Mesodermal cell (in vitro differentiated cells): ENCODE results near the gene FOXF2.

ENCODE experiments used
- H3K27ac ChIP-seq: 2 replicates; pipeline ENCODE4 v1.7.0; 2013; ENCODE audit warnings: mild to moderate bottlenecking, low read depth, low read length, moderate library complexity; ENCODE audit not compliant: severe bottlenecking
- H3K36me3 ChIP-seq: 2 replicates; pipeline ENCODE4 v1.7.1; 2013; ENCODE audit warnings: mild to moderate bottlenecking, low read length, moderate library complexity; ENCODE audit not compliant: control insufficient read depth, insufficient read depth
- H3K4me1 ChIP-seq: one replicate; pipeline ENCODE4 v1.7.1; 2013; ENCODE audit warnings: mild to moderate bottlenecking, low read length; ENCODE audit not compliant: insufficient read depth, control insufficient read depth, poor library complexity, severe bottlenecking
- H3K4me3 ChIP-seq: 2 replicates; pipeline ENCODE4 v1.7.0; 2013; ENCODE audit warnings: low read length, control low read depth, mild to moderate bottlenecking; ENCODE audit not compliant: insufficient read depth, poor library complexity, severe bottlenecking; ENCODE audit errors: extremely low read depth
- H3K9me3 ChIP-seq: 2 replicates; pipeline ENCODE4 v1.7.1; 2013; ENCODE audit warnings: mild to moderate bottlenecking, low read length, moderate library complexity; ENCODE audit not compliant: control insufficient read depth
- WGBS, 2 experiments: methylation state at CpG; one replicate each; pipeline ENCODE4 v1.1.5; 2013; ENCODE audit warnings: missing lambda C conversion rate in 2 of 2; ENCODE audit not compliant: insufficient coverage in 2 of 2; 5-methylcytosine and 5-hydroxymethylcytosine counted together

The FOXF2 gene

GRCh38 chr6:1378065-1379016 lies 11.0 kb upstream of the FOXF2 start:
- peaks cover 16% of the 10 kb centered on the region for H3K4me1 ChIP-seq
- no peaks in the 10 kb centered on the region for H3K9me3 ChIP-seq
- no peak overlapping the region for H3K4me3 ChIP-seq
- no peaks in the 10 kb centered on the region for H3K36me3 ChIP-seq
- no peak overlapping the region for H3K27ac ChIP-seq
- WGBS, 2 experiments: 0% methylated on average over 82 of the region's 89 CpGs

GRCh38 chr6:1379017-1379787 lies 10.2 kb upstream of the FOXF2 start:
- Histone ChIP-seq H3K4me1 (peaks cover 24% of the 10 kb centered on the region), H3K27ac (no peak overlapping the region), H3K9me3 (no peaks in the 10 kb centered on the region), H3K4me3 (no peak overlapping the region), H3K36me3 (no peaks in the 10 kb centered on the region)
- WGBS, 2 experiments: 1 to 3% methylated on average over 49 to 53 of the region's 60 CpGs

- H3K9me3 ChIP-seq: no peaks in the 10 kb centered on the region
- no peak overlapping the region for H3K27ac ChIP-seq
- peaks cover 30% of the 10 kb centered on the region for H3K4me1 ChIP-seq
- H3K4me3 ChIP-seq: no peak overlapping the region
- H3K36me3 ChIP-seq: no peaks in the 10 kb centered on the region
- WGBS, 2 experiments: 0% methylated on average over 1 to 3 of the region's 6 CpGs
These were observed 9.6 kb upstream of the FOXF2 start for GRCh38 chr6:1379788-1380147.

GRCh38 chr6:1380625-1381427 lies 8.6 kb upstream of the FOXF2 start:
- 8% methylated on average over 8 to 10 of the region's 20 CpGs for WGBS, 2 experiments
- H3K9me3 ChIP-seq: no peaks in the 10 kb centered on the region
- H3K36me3 ChIP-seq: no peaks in the 10 kb centered on the region
- H3K27ac ChIP-seq: no peak overlapping the region
- H3K4me1 ChIP-seq: peaks cover 30% of the 10 kb centered on the region
- no peak overlapping the region for H3K4me3 ChIP-seq

DNA sequence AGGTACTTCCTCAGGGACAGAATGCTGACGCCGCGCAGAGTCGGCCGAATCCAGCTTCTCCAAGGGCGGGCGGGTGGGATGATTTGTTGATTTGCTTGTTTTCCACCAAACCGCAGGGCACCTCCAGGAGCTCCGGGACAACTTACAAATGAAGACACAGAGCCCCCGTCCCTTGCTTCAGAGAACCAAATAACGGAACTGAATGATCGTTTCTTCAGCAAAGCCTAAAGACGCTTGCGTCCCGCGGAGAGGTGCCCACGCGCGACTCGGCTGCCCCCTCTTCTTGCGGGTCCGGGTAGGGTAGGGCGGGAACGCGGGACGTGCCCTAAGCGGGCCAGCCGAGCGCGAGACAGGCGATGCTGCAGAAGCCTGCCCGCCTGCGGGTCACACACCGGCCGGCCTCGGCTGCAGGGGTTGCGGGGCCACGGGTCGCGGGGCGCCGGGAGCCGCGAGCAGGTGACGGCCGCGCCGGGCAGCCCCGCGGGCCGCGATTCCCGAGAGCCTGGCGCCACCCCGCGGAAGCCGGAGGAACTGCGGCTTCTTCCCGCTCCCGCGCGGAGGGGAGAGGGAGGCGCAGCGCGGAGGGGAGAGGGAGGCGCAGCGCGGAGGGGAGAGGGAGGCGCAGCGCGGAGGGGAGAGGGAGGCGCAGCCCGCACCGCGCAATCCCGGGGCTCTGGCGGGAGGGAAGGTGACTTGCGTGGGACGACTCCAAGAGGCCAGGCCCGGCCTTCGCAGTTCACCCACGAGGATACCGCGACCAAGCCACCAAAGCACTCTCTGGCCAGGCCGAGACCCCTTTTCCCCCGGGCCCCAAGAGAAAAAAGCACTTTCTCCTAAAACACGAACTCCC lies 7.7 kb upstream of the FOXF2 start:
- WGBS, 2 experiments: 1% methylated on average over 51 to 66 of the region's 87 CpGs
- Histone ChIP-seq H3K4me3 (no peak overlapping the region), H3K4me1 (peaks cover 30% of the 10 kb centered on the region), H3K9me3 (no peaks in the 10 kb centered on the region), H3K36me3 (no peaks in the 10 kb centered on the region), H3K27ac (no peak overlapping the region)

DNA sequence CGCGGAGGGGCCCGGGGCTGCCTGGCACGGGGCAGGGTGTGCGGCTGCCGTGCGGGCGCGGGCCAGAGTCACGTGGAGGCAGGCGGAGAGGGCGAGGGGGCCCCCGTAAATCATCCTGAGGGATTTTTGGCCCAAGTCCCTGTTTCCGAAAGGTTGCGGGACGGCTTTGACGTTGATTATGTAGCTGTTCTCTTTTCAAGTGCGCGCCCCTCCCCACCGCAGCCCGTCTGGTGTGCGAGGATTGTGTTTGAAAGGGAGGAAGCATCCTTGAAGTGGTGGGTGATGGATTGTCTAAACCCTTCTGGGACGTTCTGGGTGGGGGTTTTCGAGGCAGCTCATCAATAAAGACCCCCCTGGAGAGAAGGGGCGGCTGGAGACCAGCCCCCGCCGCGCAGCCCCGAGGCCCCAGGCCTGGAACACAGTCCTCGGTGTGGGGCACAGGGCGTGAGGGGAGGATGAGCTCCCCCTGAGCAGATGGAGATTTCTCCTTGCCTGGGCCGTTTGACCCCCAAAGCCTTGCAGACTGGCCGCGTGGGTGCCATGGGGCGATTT lies 7.0 kb upstream of the FOXF2 start:
- no peaks in the 10 kb centered on the region for H3K9me3 ChIP-seq
- H3K4me1 ChIP-seq: peaks cover 31% of the 10 kb centered on the region
- H3K27ac ChIP-seq: no peak overlapping the region
- 1% methylated on average over 22 to 29 of the region's 35 CpGs for WGBS, 2 experiments
- no peaks in the 10 kb centered on the region for H3K36me3 ChIP-seq
- H3K4me3 ChIP-seq: no peak overlapping the region

DNA sequence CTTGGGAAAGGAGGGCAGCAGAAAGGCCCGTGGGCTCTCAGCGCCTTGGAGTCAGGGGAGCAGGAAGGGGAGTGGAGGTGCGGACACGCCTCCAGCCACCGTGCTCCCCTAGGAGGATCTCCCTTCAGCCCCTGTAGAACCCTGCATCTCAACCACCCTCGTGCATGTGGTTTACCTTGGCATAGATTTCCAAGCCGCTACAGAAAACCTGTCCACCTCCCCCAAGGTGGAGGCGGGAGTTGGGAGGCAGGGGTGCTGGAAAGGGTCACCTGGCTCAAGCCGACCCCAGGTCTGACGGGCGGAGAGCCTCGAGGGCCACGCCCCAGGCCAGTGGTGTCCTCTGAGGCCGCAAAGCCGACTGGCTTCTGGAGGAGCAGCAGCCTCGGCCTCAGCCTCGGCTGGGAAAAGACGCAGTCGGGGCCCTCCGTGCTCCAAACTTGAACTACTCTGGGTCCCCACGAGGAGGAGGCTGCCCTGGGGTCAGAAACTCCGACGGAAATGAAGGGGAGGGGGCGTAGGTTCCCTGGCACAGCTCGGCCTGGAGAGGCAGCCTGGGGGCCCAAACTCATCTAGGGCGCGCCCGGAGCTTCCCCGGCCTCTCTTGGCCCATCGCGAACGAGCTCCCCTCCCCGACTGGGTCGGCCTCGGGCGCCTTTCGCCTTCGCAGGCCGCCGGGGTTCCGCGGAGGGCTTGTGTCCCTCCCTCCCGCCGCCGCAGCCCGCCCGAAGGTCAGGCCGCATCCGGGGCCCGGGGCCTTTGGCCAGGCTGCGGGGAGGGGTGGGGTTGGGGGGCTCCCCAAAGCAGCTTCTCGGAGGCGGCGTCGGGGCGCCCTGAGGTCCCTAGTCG lies 6.3 kb upstream of the FOXF2 start:
- Histone ChIP-seq H3K36me3 (no peaks in the 10 kb centered on the region), H3K27ac (no peak overlapping the region), H3K9me3 (no peaks in the 10 kb centered on the region), H3K4me1 (peaks cover 36% of the 10 kb centered on the region), H3K4me3 (no peak overlapping the region)
- WGBS, 2 experiments: 0% methylated on average over 12 to 31 of the region's 57 CpGs

GRCh38 chr6:1383729-1384548 lies 5.4 kb upstream of the FOXF2 start:
- Histone ChIP-seq H3K4me1 (peaks cover 37% of the 10 kb centered on the region), H3K4me3 (no peak overlapping the region), H3K36me3 (no peaks in the 10 kb centered on the region), H3K27ac (no peak overlapping the region), H3K9me3 (no peaks in the 10 kb centered on the region)
- WGBS, 2 experiments: 2% methylated on average over 29 to 54 of the region's 71 CpGs
